Natural killer cell (primary cell): Measurements from ENCODE around the gene MLC1. TPM values are rescaled to one million over a fixed set of nuclear protein-coding genes. Genes with fewer than 3 reads are reported as not detected.
"Not testable (repeated sequence)": the region's sequence is repeated elsewhere in the genome, so short reads cannot be mapped to it uniquely, and the experiment has no call there.

Experiments
- ATAC-seq, 3 donors: fragments of 150-1000 bp in 2 of 3; fragments of 200-7000 bp in 1 of 3; cut with Tn5 transposase; 1 replicate in 1 of 3; 2 replicates in 2 of 3; pipeline ENCODE4 v1.10.0; 2021; ENCODE audit warnings: mild to moderate bottlenecking in 2 of 3, moderate library complexity in 2 of 3
- DNase-seq, 2 donors: peaks; one replicate each; pipeline versions ENCODE4 v3.0.0 to v3.0.0-alpha.2; 2013 to 2021; ENCODE audit warnings: mixed read lengths in 1 of 2
- H3K27ac ChIP-seq: one replicate; pipeline ENCODE4 v1.5.1; 2013; ENCODE audit warnings: mild to moderate bottlenecking, low read length
- H3K27me3 ChIP-seq: one replicate; pipeline ENCODE4 v1.6.1; 2013; ENCODE audit warnings: low read length; ENCODE audit not compliant: control insufficient read depth, insufficient read depth
- H3K36me3 ChIP-seq: one replicate; pipeline ENCODE4 v1.6.1; 2013; ENCODE audit warnings: low read length; ENCODE audit not compliant: control insufficient read depth, insufficient read depth
- H3K4me1 ChIP-seq: one replicate; pipeline ENCODE4 v1.6.1; 2013; ENCODE audit warnings: low read length; ENCODE audit not compliant: control insufficient read depth, insufficient read depth
- H3K4me3 ChIP-seq: one replicate; pipeline ENCODE4 v1.5.1; 2013; ENCODE audit warnings: low read length
- H3K9me3 ChIP-seq: one replicate; pipeline ENCODE4 v1.6.1; 2013; ENCODE audit warnings: low read length; ENCODE audit not compliant: control insufficient read depth, insufficient read depth
- H3K27ac Mint-ChIP-seq, 2 donors: one replicate each; pipeline ENCODE4 v1.8.0; 2022; ENCODE audit warnings: mild to moderate bottlenecking in 2 of 2, mixed read lengths in 2 of 2, moderate library complexity in 1 of 2
- H3K27me3 Mint-ChIP-seq, 2 donors: one replicate each; pipeline ENCODE4 v1.8.0; 2022; ENCODE audit warnings: low read depth in 2 of 2, mixed read lengths in 2 of 2
- H3K36me3 Mint-ChIP-seq: one replicate; pipeline ENCODE4 v1.8.0; 2022; ENCODE audit warnings: mixed read lengths
- H3K4me1 Mint-ChIP-seq, 2 donors: one replicate each; pipeline ENCODE4 v1.8.0; 2022; ENCODE audit warnings: mixed read lengths in 2 of 2
- H3K4me3 Mint-ChIP-seq: one replicate; pipeline ENCODE4 v1.8.0; 2022; ENCODE audit warnings: mild to moderate bottlenecking, moderate library complexity, mixed read lengths
- H3K9me3 Mint-ChIP-seq, 2 donors: one replicate each; pipeline ENCODE4 v1.8.0; 2022; ENCODE audit warnings: mixed read lengths in 2 of 2
- WGBS: methylation state at CpG from one replicate; pipeline ENCODE4 v1.1.7; 2013; ENCODE audit warnings: missing lambda C conversion rate; ENCODE audit not compliant: insufficient coverage; 5-methylcytosine and 5-hydroxymethylcytosine counted together
- intact Hi-C: fragments of 100-400 bp; cut with micrococcal nuclease; formaldehyde crosslinking; loops from one replicate; pipeline ENCODE4 v1.14.2; 2022
- total RNA-seq, 4 donors: library from RNA; stranded (reverse); fragments of 120-200 nt in 1 of 4; gene quantifications; one replicate each; pipeline versions ENCODE4 v1.2.3 to v1.2.4, GENCODE V29; 2013 to 2022
- TF ChIP-seq, protein P1 (sequence below): fragments of 200-600 bp; IDR thresholded peaks from one replicate; pipeline ENCODE4 v1.8.0; 2022; ENCODE audit warnings: antibody characterized with exemption

MLC1 gene
- total RNA-seq, 3 donors from 2014 or later (not counting 1 experiment from before 2014, with no cell fraction given): 67.7 to 96.1 (median 73.7) TPM

DNA sequence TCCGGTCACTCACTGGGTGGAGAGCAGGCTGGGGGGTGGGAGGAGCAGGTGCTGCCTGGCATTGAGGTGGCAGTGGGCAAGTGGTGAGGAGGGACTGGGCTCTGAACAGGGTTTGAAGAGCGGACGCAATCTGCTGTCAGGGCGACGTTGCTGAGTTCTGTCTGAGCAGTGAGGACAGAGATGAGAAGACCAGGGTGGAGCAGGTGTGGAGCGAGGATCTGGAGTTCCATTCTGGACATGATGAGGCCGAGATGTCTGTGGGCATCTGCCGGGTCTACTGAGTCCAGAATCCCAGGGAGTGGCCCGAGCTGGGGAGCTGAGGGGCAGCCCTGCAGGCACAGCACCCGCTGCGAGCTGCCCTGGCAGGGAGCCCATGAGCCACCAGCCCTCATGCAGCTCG is 2.4 kb upstream of the MLC1 start:
- Histone ChIP-seq H3K4me3 (no peak overlapping the region), H3K27me3 (no peaks in the 10 kb centered on the region), H3K9me3 (peaks cover 6% of the 10 kb centered on the region), H3K27ac (no peak overlapping the region), H3K36me3 (peaks cover 7% of the 10 kb centered on the region), H3K4me1 (peaks cover 20% of the 10 kb centered on the region)
- Mint-ChIP-seq H3K9me3 (peaks cover 0 to 3% of the 10 kb centered on the region in 2 donors), H3K27ac (no peak overlapping the region), H3K36me3 (no peaks in the 10 kb centered on the region), H3K27me3 (no peaks in the 10 kb centered on the region), H3K4me1 (peaks cover 9 to 27% of the 10 kb centered on the region in 2 donors), H3K4me3 (no peak overlapping the region)
- WGBS: 95% methylated on average over 12 of the region's 12 CpGs
- TF ChIP-seq, protein P1, sequence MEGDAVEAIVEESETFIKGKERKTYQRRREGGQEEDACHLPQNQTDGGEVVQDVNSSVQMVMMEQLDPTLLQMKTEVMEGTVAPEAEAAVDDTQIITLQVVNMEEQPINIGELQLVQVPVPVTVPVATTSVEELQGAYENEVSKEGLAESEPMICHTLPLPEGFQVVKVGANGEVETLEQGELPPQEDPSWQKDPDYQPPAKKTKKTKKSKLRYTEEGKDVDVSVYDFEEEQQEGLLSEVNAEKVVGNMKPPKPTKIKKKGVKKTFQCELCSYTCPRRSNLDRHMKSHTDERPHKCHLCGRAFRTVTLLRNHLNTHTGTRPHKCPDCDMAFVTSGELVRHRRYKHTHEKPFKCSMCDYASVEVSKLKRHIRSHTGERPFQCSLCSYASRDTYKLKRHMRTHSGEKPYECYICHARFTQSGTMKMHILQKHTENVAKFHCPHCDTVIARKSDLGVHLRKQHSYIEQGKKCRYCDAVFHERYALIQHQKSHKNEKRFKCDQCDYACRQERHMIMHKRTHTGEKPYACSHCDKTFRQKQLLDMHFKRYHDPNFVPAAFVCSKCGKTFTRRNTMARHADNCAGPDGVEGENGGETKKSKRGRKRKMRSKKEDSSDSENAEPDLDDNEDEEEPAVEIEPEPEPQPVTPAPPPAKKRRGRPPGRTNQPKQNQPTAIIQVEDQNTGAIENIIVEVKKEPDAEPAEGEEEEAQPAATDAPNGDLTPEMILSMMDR: no peak
- no peak for ATAC-seq
- no peak for DNase-seq
- intact Hi-C loops: no loop called here

- H3K9me3 Mint-ChIP-seq, H3K4me3 ChIP-seq, H3K9me3 ChIP-seq, H3K27ac Mint-ChIP-seq, H3K27ac ChIP-seq, H3K36me3 ChIP-seq, H3K36me3 Mint-ChIP-seq, H3K4me3 Mint-ChIP-seq, DNase-seq, H3K27me3 ChIP-seq, H3K27me3 Mint-ChIP-seq, ATAC-seq: not testable (repeated sequence)
- peaks cover 20% of the 10 kb centered on the region for H3K4me1 ChIP-seq
- intact Hi-C loops: loop anchor here (1.0 kb wide), 1 partner anchor 15 kb away; no protein-coding TSS in a partner anchor
- 93% methylated on average over 3 of the region's 4 CpGs for WGBS
- peaks cover 9 to 28% of the 10 kb centered on the region in 2 donors for H3K4me1 Mint-ChIP-seq
Observed at GRCh38 chr22:50086975-50087374, 1.7 kb upstream of the MLC1 start.

- 75% methylated on average over 1 of the region's 5 CpGs for WGBS
- peaks cover 7% of the 10 kb centered on the region for H3K36me3 ChIP-seq
- H3K4me1 ChIP-seq: peaks cover 20% of the 10 kb centered on the region
- no peak overlapping the region for H3K4me3 Mint-ChIP-seq
- H3K4me3 ChIP-seq: no peak overlapping the region
- no peak overlapping the region for H3K27ac ChIP-seq
- ATAC-seq: no peak
- H3K9me3 ChIP-seq: peaks cover 6% of the 10 kb centered on the region
- intact Hi-C loops: loop anchor here (1.0 kb wide), 1 partner anchor 16 kb away; no protein-coding TSS in a partner anchor
- no peak overlapping the region for H3K27ac Mint-ChIP-seq
- no peak for DNase-seq
- TF ChIP-seq, protein P1: no peak
- H3K27me3 ChIP-seq: no peaks in the 10 kb centered on the region
- peaks cover 0 to 3% of the 10 kb centered on the region in 2 donors for H3K9me3 Mint-ChIP-seq
- H3K36me3 Mint-ChIP-seq: no peaks in the 10 kb centered on the region
- H3K27me3 Mint-ChIP-seq: no peaks in the 10 kb centered on the region
- peaks cover 9 to 29% of the 10 kb centered on the region in 2 donors for H3K4me1 Mint-ChIP-seq
Observed at GRCh38 chr22:50086526-50086925, 1.3 kb upstream of the MLC1 start.

GRCh38 chr22:50084614-50085021 is 608 bp downstream of the MLC1 start:
- Histone ChIP-seq H3K27me3 (no peaks in the 10 kb centered on the region), H3K4me1 (peaks cover 20% of the 10 kb centered on the region), H3K9me3 (peaks cover 6% of the 10 kb centered on the region), H3K4me3 (no peak overlapping the region), H3K27ac (no peak overlapping the region), H3K36me3 (peaks cover 9% of the 10 kb centered on the region)
- no peak for DNase-seq
- Mint-ChIP-seq H3K4me1 (peaks cover 18 to 35% of the 10 kb centered on the region in 2 donors), H3K36me3 (no peaks in the 10 kb centered on the region), H3K9me3 (peaks cover 0 to 3% of the 10 kb centered on the region in 2 donors), H3K27ac (no peak overlapping the region), H3K27me3 (no peaks in the 10 kb centered on the region), H3K4me3 (no peak overlapping the region)
- TF ChIP-seq, protein P1: no peak
- 20% methylated on average over 16 of the region's 16 CpGs for WGBS
- ATAC-seq: peak; percentile 17 to 33 (median 31)
- intact Hi-C loops: no loop called here
